Measurements from ENCODE around the gene DLG5. TPM values are rescaled to one million over a fixed set of nuclear protein-coding genes. Genes with fewer than 3 reads are reported as not detected.

The DLG5 gene
- total and polyA plus RNA-seq, 2 experiments from 2014 or later = 15.5 to 29.3 TPM

GRCh38 chr10:77866598-77866997 is 60.0 kb downstream of the DLG5 start:
- H3K79me2 ChIP-seq = peaks cover 63% of the 10 kb centered on the region
- no peaks in the 10 kb centered on the region for H3K36me3 ChIP-seq (replicated peaks; ENCODE audit: insufficient read depth, low read depth)

GRCh38 chr10:77865580-77866324 is 60.8 kb downstream of the DLG5 start:
- H3K4me3 ChIP-seq = no peak overlapping the region
- H3K79me2 ChIP-seq = peaks cover 63% of the 10 kb centered on the region
- no peaks in the 10 kb centered on the region for H3K36me3 ChIP-seq (replicated peaks; ENCODE audit: insufficient read depth, low read depth)
- H4K20me1 ChIP-seq (ENCODE audit: insufficient read depth, poor library complexity, severe bottlenecking) = no peaks in the 10 kb centered on the region
- no peaks in the 10 kb centered on the region for H3K27me3 ChIP-seq
- no peak overlapping the region for H2AFZ ChIP-seq
- H3K27ac ChIP-seq = peak overlapping the region; percentile 23
- H3K4me2 ChIP-seq = no peak overlapping the region
- H3K4me1 ChIP-seq (ENCODE audit: insufficient read depth) = peaks cover 10% of the 10 kb centered on the region
- H3K9me2 ChIP-seq (replicated peaks; ENCODE audit: insufficient read depth) = no peaks in the 10 kb centered on the region
- TF ChIP-seq EZH2phosphoT487 (IDR thresholded peaks at IDR 0.05; ENCODE audit: low read depth, severe bottlenecking, unreplicated experiment) (no peak), EZH2 (IDR thresholded peaks at IDR 0.05; ENCODE audit: borderline replicate concordance) (no peak), CTCF (IDR thresholded peaks at IDR 0.05; ENCODE audit: poor library complexity) (no peak)
- no peaks in the 10 kb centered on the region for H3K9me3 ChIP-seq (ENCODE audit: low read depth)
- DNase-seq (ENCODE audit: low spot score) = no peak
- WGBS (ENCODE audit: low lambda C conversion rate, missing lambda C conversion rate) = 61% methylated on average over 17 of the region's 17 CpGs

More at GRCh38 chr10:77866598-77866997, 60.0 kb downstream of the DLG5 start:
- Histone ChIP-seq H3K9me3 (ENCODE audit: low read depth) (no peaks in the 10 kb centered on the region), H3K4me3 (no peak overlapping the region), H3K4me2 (no peak overlapping the region), H3K27me3 (no peaks in the 10 kb centered on the region), H3K4me1 (ENCODE audit: insufficient read depth) (peaks cover 10% of the 10 kb centered on the region), H2AFZ (no peak overlapping the region), H3K27ac (no peak overlapping the region), H3K9me2 (replicated peaks; ENCODE audit: insufficient read depth) (no peaks in the 10 kb centered on the region), H4K20me1 (ENCODE audit: insufficient read depth, poor library complexity, severe bottlenecking) (no peaks in the 10 kb centered on the region)
- 93% methylated on average over 3 of the region's 3 CpGs for WGBS (ENCODE audit: low lambda C conversion rate, missing lambda C conversion rate)
- TF ChIP-seq EZH2phosphoT487 (IDR thresholded peaks at IDR 0.05; ENCODE audit: low read depth, severe bottlenecking, unreplicated experiment) (no peak), CTCF (IDR thresholded peaks at IDR 0.05; ENCODE audit: poor library complexity) (no peak), EZH2 (IDR thresholded peaks at IDR 0.05; ENCODE audit: borderline replicate concordance) (no peak)
- no peak for DNase-seq (ENCODE audit: low spot score)

GRCh38 chr10:77864151-77864851 is 62.3 kb downstream of the DLG5 start:
- no peaks in the 10 kb centered on the region for H4K20me1 ChIP-seq (ENCODE audit: insufficient read depth, poor library complexity, severe bottlenecking)
- no peaks in the 10 kb centered on the region for H3K36me3 ChIP-seq (replicated peaks; ENCODE audit: insufficient read depth, low read depth)
- H3K27ac ChIP-seq = no peak overlapping the region
- DNase-seq (ENCODE audit: low spot score) = no peak
- H3K4me2 ChIP-seq = no peak overlapping the region
- no peaks in the 10 kb centered on the region for H3K9me2 ChIP-seq (replicated peaks; ENCODE audit: insufficient read depth)
- H2AFZ ChIP-seq = no peak overlapping the region
- H3K79me2 ChIP-seq = peaks cover 59% of the 10 kb centered on the region
- WGBS (ENCODE audit: low lambda C conversion rate, missing lambda C conversion rate) = 83% methylated on average over 11 of the region's 11 CpGs
- H3K4me1 ChIP-seq (ENCODE audit: insufficient read depth) = peaks cover 4% of the 10 kb centered on the region
- TF ChIP-seq EZH2phosphoT487 (IDR thresholded peaks at IDR 0.05; ENCODE audit: low read depth, severe bottlenecking, unreplicated experiment) = no peak
- no peak for TF ChIP-seq CTCF (IDR thresholded peaks at IDR 0.05; ENCODE audit: poor library complexity)
- no peak for TF ChIP-seq EZH2 (IDR thresholded peaks at IDR 0.05; ENCODE audit: borderline replicate concordance)
- H3K9me3 ChIP-seq (ENCODE audit: low read depth) = no peaks in the 10 kb centered on the region
- H3K27me3 ChIP-seq = no peaks in the 10 kb centered on the region
- no peak overlapping the region for H3K4me3 ChIP-seq
